ENCODE measurements around the gene CALHM6.

The CALHM6 gene

GRCh38 chr6:116507324-116507723 is 46.1 kb downstream of the CALHM6 start:
- H3K4me3 ChIP-seq (ENCODE audit: low read depth, low read length) = no peak overlapping the region
- TF ChIP-seq, protein P1, sequence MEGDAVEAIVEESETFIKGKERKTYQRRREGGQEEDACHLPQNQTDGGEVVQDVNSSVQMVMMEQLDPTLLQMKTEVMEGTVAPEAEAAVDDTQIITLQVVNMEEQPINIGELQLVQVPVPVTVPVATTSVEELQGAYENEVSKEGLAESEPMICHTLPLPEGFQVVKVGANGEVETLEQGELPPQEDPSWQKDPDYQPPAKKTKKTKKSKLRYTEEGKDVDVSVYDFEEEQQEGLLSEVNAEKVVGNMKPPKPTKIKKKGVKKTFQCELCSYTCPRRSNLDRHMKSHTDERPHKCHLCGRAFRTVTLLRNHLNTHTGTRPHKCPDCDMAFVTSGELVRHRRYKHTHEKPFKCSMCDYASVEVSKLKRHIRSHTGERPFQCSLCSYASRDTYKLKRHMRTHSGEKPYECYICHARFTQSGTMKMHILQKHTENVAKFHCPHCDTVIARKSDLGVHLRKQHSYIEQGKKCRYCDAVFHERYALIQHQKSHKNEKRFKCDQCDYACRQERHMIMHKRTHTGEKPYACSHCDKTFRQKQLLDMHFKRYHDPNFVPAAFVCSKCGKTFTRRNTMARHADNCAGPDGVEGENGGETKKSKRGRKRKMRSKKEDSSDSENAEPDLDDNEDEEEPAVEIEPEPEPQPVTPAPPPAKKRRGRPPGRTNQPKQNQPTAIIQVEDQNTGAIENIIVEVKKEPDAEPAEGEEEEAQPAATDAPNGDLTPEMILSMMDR (IDR thresholded peaks at IDR 0.05; ENCODE audit: low read depth, low read length, missing control alignments) = no peak
- DNase-seq (ENCODE audit: low read depth) = no peak

DNA sequence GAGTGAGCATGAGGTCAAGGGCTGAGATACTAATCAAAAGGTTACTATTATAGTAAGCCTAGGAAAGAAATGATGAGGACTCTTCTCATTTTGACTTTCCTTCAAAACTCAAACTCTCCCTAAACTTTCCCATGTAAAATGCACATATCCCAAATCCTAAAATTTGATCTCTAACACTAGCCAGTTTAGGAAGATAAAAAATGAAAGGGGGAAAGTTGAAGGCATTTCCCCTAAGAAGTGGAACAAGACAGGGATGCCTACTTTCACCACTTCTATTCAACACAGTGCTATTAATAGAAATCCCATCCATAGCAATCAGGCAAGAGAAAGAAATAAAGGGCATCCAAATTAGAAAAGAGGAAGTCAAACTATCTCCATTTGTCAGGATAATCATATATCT is 47.4 kb downstream of the CALHM6 start:
- TF ChIP-seq, protein P1 (IDR thresholded peaks at IDR 0.05; ENCODE audit: low read depth, low read length, missing control alignments) = no peak
- no peak for DNase-seq (ENCODE audit: low read depth)
- H3K4me3 ChIP-seq (ENCODE audit: low read depth, low read length) = no peak overlapping the region

- no peak within 1 kb of the TSS for H3K4me3 ChIP-seq (ENCODE audit: low read depth, low read length)
- TF ChIP-seq, protein P1 (IDR thresholded peaks at IDR 0.05; ENCODE audit: low read depth, low read length, missing control alignments) = peak; percentile 9
- no peak for DNase-seq (ENCODE audit: low read depth)
Measured at GRCh38 chr6:116511424-116512110, 50.4 kb downstream of the CALHM6 start, which contains the start of gene CALHM5. Gene CALHM5, plus strand, starts transcription at chr6:116511639. Its CDS starts 58 bp downstream, at chr6:116511697.

GRCh38 chr6:116512111-116512559 is 51.0 kb downstream of the CALHM6 start:
- no peak overlapping the region for H3K4me3 ChIP-seq (ENCODE audit: low read depth, low read length)
- peak; percentile 30 for DNase-seq (ENCODE audit: low read depth)
- TF ChIP-seq, protein P1 (IDR thresholded peaks at IDR 0.05; ENCODE audit: low read depth, low read length, missing control alignments) = no peak

DNA sequence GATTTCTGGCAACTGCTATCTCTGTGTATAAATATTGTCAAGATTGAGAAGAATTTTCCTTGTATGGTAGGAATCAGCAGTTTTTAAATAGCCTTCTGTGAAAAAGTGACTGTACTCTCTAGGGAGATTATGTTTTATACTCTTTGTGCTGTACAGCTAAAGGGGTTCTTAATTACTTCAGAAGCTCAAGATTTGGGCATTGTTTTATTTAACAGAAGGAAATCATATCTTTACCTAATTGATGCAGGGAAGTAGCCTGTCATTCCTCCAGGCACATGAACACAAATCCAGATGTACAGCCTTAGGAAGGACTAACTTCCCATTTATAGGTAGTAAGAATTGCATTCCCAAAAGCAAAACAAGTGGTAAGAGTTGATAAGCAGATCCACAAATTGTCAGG is 51.6 kb downstream of the CALHM6 start:
- no peak overlapping the region for H3K4me3 ChIP-seq (ENCODE audit: low read depth, low read length)
- TF ChIP-seq, protein P1 (IDR thresholded peaks at IDR 0.05; ENCODE audit: low read depth, low read length, missing control alignments) = no peak
- DNase-seq (ENCODE audit: low read depth) = no peak

Measured in GM12864 (cell line).